ENCODE results near the gene ZNF507. TPM values are rescaled to one million over a fixed set of nuclear protein-coding genes. Genes with fewer than 3 reads are reported as not detected.

ZNF507 gene
- total and polyA plus RNA-seq, 9 donors, result 6.4 to 30.5 (median 22.9) TPM

- H3K27ac ChIP-seq, result no peak overlapping the region
- WGBS, 3 donors, result 91 to 100% (median 96%) methylated on average over 1 of the region's 1 CpG
- peaks cover 6% of the 10 kb centered on the region for H3K4me1 ChIP-seq (ENCODE audit: insufficient read depth)
Observed at GRCh38 chr19:32349051-32349450, 3.6 kb downstream of the ZNF507 start.

DNA sequence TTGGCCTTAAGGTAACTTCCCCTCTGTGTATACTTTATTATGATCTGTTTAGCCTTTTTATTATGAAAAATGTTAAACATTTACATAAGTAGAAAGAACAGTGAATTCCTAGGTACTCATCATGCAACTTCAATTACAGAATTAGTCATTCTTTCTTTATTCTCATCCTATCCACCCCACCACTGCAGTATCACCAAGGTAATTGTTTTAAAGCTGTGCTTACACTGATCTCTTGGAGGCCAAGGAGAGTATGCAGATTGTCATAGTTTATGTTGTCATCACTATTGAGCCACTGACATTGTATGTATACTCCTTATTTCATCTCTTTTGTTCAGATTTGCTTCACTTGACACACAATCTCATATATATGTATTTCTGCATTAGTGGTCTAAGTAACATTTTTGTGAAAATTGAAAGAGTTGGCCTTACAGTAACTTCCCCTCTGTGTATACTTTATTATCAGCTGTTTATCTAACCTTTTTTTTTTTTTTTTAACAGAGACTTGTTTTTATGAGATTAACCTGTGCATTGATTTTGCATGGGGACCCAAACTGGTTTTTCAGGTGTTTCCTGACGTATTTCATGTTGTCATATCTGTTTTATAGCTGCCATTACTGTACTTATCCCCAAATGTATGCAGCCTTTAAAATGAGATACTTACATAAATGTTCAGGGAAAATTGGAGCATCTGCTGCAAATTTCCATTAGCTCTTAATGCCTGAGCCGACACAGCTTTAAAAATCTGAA lies 4.5 kb downstream of the ZNF507 start:
- no peak overlapping the region for H3K4me3 ChIP-seq
- no peak for DNase-seq
- no peaks in the 10 kb centered on the region for H3K27me3 ChIP-seq
- intact Hi-C loops (cut with DNase I), result loop anchor here in 1 of 4 donors (5.0 kb wide), 1 partner anchor 57 kb away; the partner anchor contains the start of gene DPY19L3
- H3K9me3 ChIP-seq, result no peaks in the 10 kb centered on the region
- H3K36me3 ChIP-seq, result no peaks in the 10 kb centered on the region
- no peak for TF ChIP-seq POLR2A (IDR thresholded peaks at IDR 0.05)
- no peak for TF ChIP-seq CTCF (IDR thresholded peaks at IDR 0.05)
- no peak for TF ChIP-seq EP300 (IDR thresholded peaks at IDR 0.05)
- H3K27ac ChIP-seq, result no peak overlapping the region
- H3K4me1 ChIP-seq (ENCODE audit: insufficient read depth), result peaks cover 6% of the 10 kb centered on the region
- 95 to 99% (median 97%) methylated on average over 2 of the region's 2 CpGs for WGBS, 3 donors

More at GRCh38 chr19:32349051-32349450, 3.6 kb downstream of the ZNF507 start:
- H3K36me3 ChIP-seq, result no peaks in the 10 kb centered on the region
- intact Hi-C loops (cut with DNase I), result loop anchor here in 1 of 4 donors (5.0 kb wide), 1 partner anchor 58 kb away; the partner anchor contains the start of gene DPY19L3
- TF ChIP-seq POLR2A (IDR thresholded peaks at IDR 0.05) (no peak), CTCF (IDR thresholded peaks at IDR 0.05) (no peak), EP300 (IDR thresholded peaks at IDR 0.05) (no peak)
- no peaks in the 10 kb centered on the region for H3K27me3 ChIP-seq
- no peak for DNase-seq
- H3K9me3 ChIP-seq, result no peaks in the 10 kb centered on the region
- no peak overlapping the region for H3K4me3 ChIP-seq

- no peak for TF ChIP-seq POLR2A (IDR thresholded peaks at IDR 0.05)
- no peak for TF ChIP-seq CTCF (IDR thresholded peaks at IDR 0.05)
- no peak for TF ChIP-seq EP300 (IDR thresholded peaks at IDR 0.05)
- Histone ChIP-seq H3K27ac (no peak overlapping the region), H3K27me3 (no peaks in the 10 kb centered on the region), H3K4me3 (no peak overlapping the region), H3K36me3 (no peaks in the 10 kb centered on the region), H3K9me3 (no peaks in the 10 kb centered on the region), H3K4me1 (ENCODE audit: insufficient read depth) (peaks cover 6% of the 10 kb centered on the region)
- intact Hi-C loops (cut with DNase I), result no loop called here
- no peak for DNase-seq
- WGBS, 3 donors, result 84 to 88% (median 84%) methylated on average over 3 of the region's 3 CpGs
Observed at GRCh38 chr19:32350471-32350865, 5.1 kb downstream of the ZNF507 start.

- no peaks in the 10 kb centered on the region for H3K36me3 ChIP-seq
- intact Hi-C loops (cut with DNase I), result no loop called here
- H3K27ac ChIP-seq, result no peak overlapping the region
- no peaks in the 10 kb centered on the region for H3K9me3 ChIP-seq
- 85 to 92% (median 86%) methylated on average over 2 of the region's 2 CpGs for WGBS, 3 donors
- H3K27me3 ChIP-seq, result no peaks in the 10 kb centered on the region
- no peak overlapping the region for H3K4me3 ChIP-seq
- DNase-seq, result no peak
- H3K4me1 ChIP-seq (ENCODE audit: insufficient read depth), result peaks cover 6% of the 10 kb centered on the region
- no peak for TF ChIP-seq POLR2A (IDR thresholded peaks at IDR 0.05)
- no peak for TF ChIP-seq CTCF (IDR thresholded peaks at IDR 0.05)
- no peak for TF ChIP-seq EP300 (IDR thresholded peaks at IDR 0.05)
Observed at GRCh38 chr19:32350987-32351348, 5.6 kb downstream of the ZNF507 start.

Data from ovary (tissue), 9 donors.